Activated T-cell treated with anti-CD3 and anti-CD28 coated beads for 48 hours (primary cell): Measurements from ENCODE around the gene OR2V1.
"Not testable (repeated sequence)": the region's sequence is repeated elsewhere in the genome, so short reads cannot be mapped to it uniquely, and the experiment has no call there.

Source experiments
- DNase-seq: peaks from one replicate; pipeline ENCODE4 v3.0.0-alpha.2; 2020; ENCODE audit warnings: low read depth

The OR2V1 gene

GRCh38 chr5:181127907-181128626 is 2.9 kb downstream of the OR2V1 start:
- DNase-seq = no peak

- no peak for DNase-seq
Observed at GRCh38 chr5:181127456-181127855, 3.5 kb downstream of the OR2V1 start.

- DNase-seq = no peak
Observed at GRCh38 chr5:181126841-181127240, 4.1 kb downstream of the OR2V1 start.

- no peak for DNase-seq
Observed at GRCh38 chr5:181124526-181124925, 6.4 kb downstream of the OR2V1 start.

- no peak for DNase-seq
Observed at GRCh38 chr5:181121675-181122561, 9.1 kb downstream of the OR2V1 start.

GRCh38 chr5:181120761-181121160 is 10.2 kb downstream of the OR2V1 start:
- DNase-seq = no peak

- DNase-seq = no peak
Observed at GRCh38 chr5:181120306-181120705, 10.7 kb downstream of the OR2V1 start.

GRCh38 chr5:181119105-181119504 is 11.9 kb downstream of the OR2V1 start:
- DNase-seq = no peak

GRCh38 chr5:181118369-181118768 is 12.6 kb downstream of the OR2V1 start:
- no peak for DNase-seq

GRCh38 chr5:181114844-181115778 is 15.9 kb downstream of the OR2V1 start:
- DNase-seq = no peak

GRCh38 chr5:181114284-181114843 is 16.6 kb downstream of the OR2V1 start:
- DNase-seq = no peak

- DNase-seq = not testable (repeated sequence)
Observed at GRCh38 chr5:181113572-181113971, 17.4 kb downstream of the OR2V1 start.

- no peak for DNase-seq
Observed at GRCh38 chr5:181112476-181112875, 18.5 kb downstream of the OR2V1 start.

- DNase-seq = no peak
Observed at GRCh38 chr5:181111010-181111409, 20.0 kb downstream of the OR2V1 start.

GRCh38 chr5:181109489-181110013 is 21.4 kb downstream of the OR2V1 start:
- no peak for DNase-seq

- no peak for DNase-seq
Observed at GRCh38 chr5:181108578-181109165, 22.3 kb downstream of the OR2V1 start.

- no peak for DNase-seq
Observed at GRCh38 chr5:181107699-181108098, 23.3 kb downstream of the OR2V1 start.

GRCh38 chr5:181105391-181106025 is 25.5 kb downstream of the OR2V1 start:
- DNase-seq = no peak

- DNase-seq = not testable (repeated sequence)
Observed at GRCh38 chr5:181104606-181105390, 26.2 kb downstream of the OR2V1 start.

- not testable (repeated sequence) for DNase-seq
Observed at GRCh38 chr5:181104259-181104568, 26.8 kb downstream of the OR2V1 start.
